ENCODE measurements around the gene SLC12A7.

- no peak for TF ChIP-seq POLR2A (IDR thresholded peaks at IDR 0.05)
- TF ChIP-seq CTCF (IDR thresholded peaks at IDR 0.05): no peak
Observed at GRCh38 chr5:1054799-1055775, 56.8 kb downstream of the SLC12A7 start.

Data from right lobe of liver (tissue), 4 donors.